ENCODE data around the gene PLEKHM3. TPM values are rescaled to one million over a fixed set of nuclear protein-coding genes. Genes with fewer than 3 reads are reported as not detected.

The PLEKHM3 gene
- total RNA-seq, 1 experiment from 2014 or later: 2.5 TPM

DNA sequence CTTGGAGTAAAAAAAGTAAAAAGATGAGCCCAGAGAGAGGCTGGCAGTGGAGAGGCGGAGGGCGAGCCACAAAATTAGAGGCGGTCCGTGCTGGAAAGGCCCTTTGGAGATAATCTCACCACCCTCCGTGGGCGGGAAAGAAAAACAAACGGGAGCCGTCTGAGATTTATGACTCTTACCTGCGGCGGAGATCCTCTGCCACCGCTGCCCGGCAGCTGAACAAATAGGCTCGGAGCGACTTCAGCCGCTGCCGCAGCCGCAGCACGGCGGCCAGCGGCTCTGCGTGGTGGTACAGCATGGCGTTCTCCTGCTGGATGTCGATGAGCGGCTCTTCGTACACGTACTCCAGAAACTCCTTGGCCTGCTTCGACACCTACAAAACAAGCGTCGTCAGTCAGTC, 94.6 kb downstream of the PLEKHM3 start:
- H3K27me3 ChIP-seq (ENCODE audit: control insufficient read depth, insufficient read depth, low read length): no peaks in the 10 kb centered on the region
- in situ Hi-C loops (cut with HindIII; ENCODE audit: low pct_unique_long_range_greater_than_20kb, low sequenced_read_pairs) (no loop called here), intact Hi-C loops (cut with micrococcal nuclease; ENCODE audit: unreplicated experiment) (no loop called here)
- ChIA-PET POLR2A (interaction anchor here (0.6 kb wide), 1 partner anchor 112 kb away, joined by 8 read pairs; no protein-coding TSS in a partner anchor), CTCF (no interaction called here)
- H3K36me3 ChIP-seq (ENCODE audit: control insufficient read depth, insufficient read depth, low read length): no peaks in the 10 kb centered on the region
- no peaks in the 10 kb centered on the region; the same call in 1 of the 2 replicates for H3K4me1 ChIP-seq (ENCODE audit: control insufficient read depth, insufficient read depth, low read length)
- H3K9me3 ChIP-seq (ENCODE audit: control insufficient read depth, insufficient read depth, low read depth, low read length): no peaks in the 10 kb centered on the region
- no peak overlapping the region for H3K27ac ChIP-seq (ENCODE audit: low read length)
- ATAC-seq (peak; percentile 93), DNase-seq (ENCODE audit: low read depth, low spot score) (no peak)
- H3K4me3 ChIP-seq (ENCODE audit: low read depth in 2 of 2, low read length in 2 of 2): peak overlapping the region; percentile 24 to 47
- no TSS peak for BruUV-seq (replicated peaks)
- TF ChIP-seq REST (IDR thresholded peaks at IDR 0.05; ENCODE audit: insufficient read depth in 1 of 2, low read depth in 2 of 2, low read length in 1 of 2) (no peak), SIN3A (IDR thresholded peaks at IDR 0.05; ENCODE audit: borderline replicate concordance, insufficient read depth, low read depth, low read length) (no peak), TCF7L2 (IDR thresholded peaks at IDR 0.05; ENCODE audit: low read depth, low read length) (no peak), POLR2AphosphoS5 (IDR thresholded peaks at IDR 0.05; ENCODE audit: low read depth, low read length) (no peak)
- TF ChIP-seq, protein P1, sequence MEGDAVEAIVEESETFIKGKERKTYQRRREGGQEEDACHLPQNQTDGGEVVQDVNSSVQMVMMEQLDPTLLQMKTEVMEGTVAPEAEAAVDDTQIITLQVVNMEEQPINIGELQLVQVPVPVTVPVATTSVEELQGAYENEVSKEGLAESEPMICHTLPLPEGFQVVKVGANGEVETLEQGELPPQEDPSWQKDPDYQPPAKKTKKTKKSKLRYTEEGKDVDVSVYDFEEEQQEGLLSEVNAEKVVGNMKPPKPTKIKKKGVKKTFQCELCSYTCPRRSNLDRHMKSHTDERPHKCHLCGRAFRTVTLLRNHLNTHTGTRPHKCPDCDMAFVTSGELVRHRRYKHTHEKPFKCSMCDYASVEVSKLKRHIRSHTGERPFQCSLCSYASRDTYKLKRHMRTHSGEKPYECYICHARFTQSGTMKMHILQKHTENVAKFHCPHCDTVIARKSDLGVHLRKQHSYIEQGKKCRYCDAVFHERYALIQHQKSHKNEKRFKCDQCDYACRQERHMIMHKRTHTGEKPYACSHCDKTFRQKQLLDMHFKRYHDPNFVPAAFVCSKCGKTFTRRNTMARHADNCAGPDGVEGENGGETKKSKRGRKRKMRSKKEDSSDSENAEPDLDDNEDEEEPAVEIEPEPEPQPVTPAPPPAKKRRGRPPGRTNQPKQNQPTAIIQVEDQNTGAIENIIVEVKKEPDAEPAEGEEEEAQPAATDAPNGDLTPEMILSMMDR (IDR thresholded peaks at IDR 0.05): no peak

GRCh38 chr2:207929923-207930322, 95.4 kb downstream of the PLEKHM3 start:
- Histone ChIP-seq H3K27ac (ENCODE audit: low read length) (no peak overlapping the region), H3K9me3 (ENCODE audit: control insufficient read depth, insufficient read depth, low read depth, low read length) (no peaks in the 10 kb centered on the region), H3K36me3 (ENCODE audit: control insufficient read depth, insufficient read depth, low read length) (no peaks in the 10 kb centered on the region), H3K27me3 (ENCODE audit: control insufficient read depth, insufficient read depth, low read length) (no peaks in the 10 kb centered on the region), H3K4me3 (ENCODE audit: low read depth in 2 of 2, low read length in 2 of 2) (no peak overlapping the region), H3K4me1 (ENCODE audit: control insufficient read depth, insufficient read depth, low read length) (no peaks in the 10 kb centered on the region; the same call in 1 of the 2 replicates)
- DNase-seq (ENCODE audit: low read depth, low spot score) (no peak), ATAC-seq (no peak)
- intact Hi-C loops (cut with micrococcal nuclease; ENCODE audit: unreplicated experiment) (no loop called here), in situ Hi-C loops (cut with HindIII; ENCODE audit: low pct_unique_long_range_greater_than_20kb, low sequenced_read_pairs) (no loop called here)
- CTCF ChIA-PET: no interaction called here
- BruUV-seq (replicated peaks): no TSS peak
- POLR2A ChIA-PET: no interaction called here
- no peak for TF ChIP-seq SIN3A (IDR thresholded peaks at IDR 0.05; ENCODE audit: borderline replicate concordance, insufficient read depth, low read depth, low read length)
- TF ChIP-seq TCF7L2 (IDR thresholded peaks at IDR 0.05; ENCODE audit: low read depth, low read length): no peak
- no peak for TF ChIP-seq REST (IDR thresholded peaks at IDR 0.05; ENCODE audit: insufficient read depth in 1 of 2, low read depth in 2 of 2, low read length in 1 of 2)
- no peak for TF ChIP-seq POLR2AphosphoS5 (IDR thresholded peaks at IDR 0.05; ENCODE audit: low read depth, low read length)
- TF ChIP-seq, protein P1 (IDR thresholded peaks at IDR 0.05): no peak

All from Panc1 (cell line).